BE2C (cell line): ENCODE measurements around the gene KCNJ5.

Experiments
- DNase-seq: peaks from one replicate; pipeline ENCODE4 v3.0.0-alpha.2; 2020
- H3K27me3 ChIP-seq: fragments of 250-450 bp; sonication (Bioruptor Pico); 2 replicates; pipeline ENCODE4 v1.5.1; 2020; ENCODE audit warnings: mild to moderate bottlenecking
- H3K36me3 ChIP-seq: fragments of 250-450 bp; sonication (Bioruptor Pico); 2 replicates; pipeline ENCODE4 v1.5.1; 2020; ENCODE audit warnings: mild to moderate bottlenecking
- H3K4me1 ChIP-seq: fragments of 250-450 bp; sonication (Bioruptor Pico); 2 replicates; pipeline ENCODE4 v1.5.1; 2020
- H3K4me3 ChIP-seq: 2 replicates; pipeline ENCODE4 v1.5.1; 2011; ENCODE audit warnings: low read depth, low read length
- H3K9me3 ChIP-seq: fragments of 250-450 bp; sonication (Bioruptor Pico); 2 replicates; pipeline ENCODE4 v1.5.1; 2020
- TF ChIP-seq, protein P1 (sequence below): IDR thresholded peaks from 2 replicates; pipeline ENCODE4 v1.5.1; 2012; ENCODE audit warnings: mild to moderate bottlenecking, low read depth, low read length

Gene KCNJ5

GRCh38 chr11:128940156-128940555 lies 49.0 kb downstream of the KCNJ5 start:
- DNase-seq = no peak
- no peaks in the 10 kb centered on the region for H3K9me3 ChIP-seq
- no peaks in the 10 kb centered on the region for H3K27me3 ChIP-seq
- no peak overlapping the region for H3K4me3 ChIP-seq
- TF ChIP-seq, protein P1, sequence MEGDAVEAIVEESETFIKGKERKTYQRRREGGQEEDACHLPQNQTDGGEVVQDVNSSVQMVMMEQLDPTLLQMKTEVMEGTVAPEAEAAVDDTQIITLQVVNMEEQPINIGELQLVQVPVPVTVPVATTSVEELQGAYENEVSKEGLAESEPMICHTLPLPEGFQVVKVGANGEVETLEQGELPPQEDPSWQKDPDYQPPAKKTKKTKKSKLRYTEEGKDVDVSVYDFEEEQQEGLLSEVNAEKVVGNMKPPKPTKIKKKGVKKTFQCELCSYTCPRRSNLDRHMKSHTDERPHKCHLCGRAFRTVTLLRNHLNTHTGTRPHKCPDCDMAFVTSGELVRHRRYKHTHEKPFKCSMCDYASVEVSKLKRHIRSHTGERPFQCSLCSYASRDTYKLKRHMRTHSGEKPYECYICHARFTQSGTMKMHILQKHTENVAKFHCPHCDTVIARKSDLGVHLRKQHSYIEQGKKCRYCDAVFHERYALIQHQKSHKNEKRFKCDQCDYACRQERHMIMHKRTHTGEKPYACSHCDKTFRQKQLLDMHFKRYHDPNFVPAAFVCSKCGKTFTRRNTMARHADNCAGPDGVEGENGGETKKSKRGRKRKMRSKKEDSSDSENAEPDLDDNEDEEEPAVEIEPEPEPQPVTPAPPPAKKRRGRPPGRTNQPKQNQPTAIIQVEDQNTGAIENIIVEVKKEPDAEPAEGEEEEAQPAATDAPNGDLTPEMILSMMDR = no peak
- no peaks in the 10 kb centered on the region for H3K36me3 ChIP-seq
- no peaks in the 10 kb centered on the region for H3K4me1 ChIP-seq

DNA sequence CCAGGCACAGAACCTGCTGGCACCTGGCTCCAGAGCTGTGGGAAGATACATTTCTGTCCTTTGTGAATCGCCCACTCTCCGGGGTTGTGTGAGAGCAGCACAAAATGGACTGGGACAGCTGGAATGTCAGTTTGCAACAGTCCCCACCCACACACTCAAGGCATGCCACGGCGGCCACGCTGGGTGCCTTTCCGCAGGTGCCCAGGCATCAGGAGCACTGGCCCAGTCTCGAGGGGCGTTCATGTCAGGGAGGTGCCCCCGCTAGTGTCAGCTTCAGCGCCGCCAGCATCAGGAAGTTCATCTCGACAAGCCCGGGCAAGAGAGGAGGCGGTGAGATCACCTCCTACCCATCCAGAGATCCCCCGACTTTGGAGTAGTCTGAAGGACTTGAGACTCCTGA lies 49.4 kb downstream of the KCNJ5 start:
- Histone ChIP-seq H3K27me3 (no peaks in the 10 kb centered on the region), H3K36me3 (no peaks in the 10 kb centered on the region), H3K4me1 (no peaks in the 10 kb centered on the region), H3K4me3 (no peak overlapping the region), H3K9me3 (no peaks in the 10 kb centered on the region)
- TF ChIP-seq, protein P1 = no peak
- DNase-seq = no peak

DNA sequence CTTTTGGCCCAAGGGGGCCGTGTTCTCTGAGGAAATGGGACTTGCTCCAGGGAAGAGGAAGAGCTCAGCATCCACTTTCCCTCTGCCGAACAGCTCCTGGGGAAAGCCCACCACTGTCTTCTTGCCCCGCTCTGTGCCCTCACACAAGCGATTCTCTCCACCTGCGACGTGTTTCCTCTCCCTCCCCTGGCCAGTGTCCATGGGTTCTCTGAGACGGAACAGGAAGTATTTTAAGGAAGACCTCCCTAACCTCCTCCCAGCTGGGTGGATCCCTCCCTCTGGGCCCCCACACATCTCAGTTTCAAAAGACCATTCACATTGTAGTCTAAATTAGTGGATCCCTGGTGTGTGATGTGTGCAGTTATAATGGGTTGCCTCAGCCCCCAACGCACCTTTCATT lies 50.0 kb downstream of the KCNJ5 start:
- Histone ChIP-seq H3K4me1 (no peaks in the 10 kb centered on the region), H3K27me3 (no peaks in the 10 kb centered on the region), H3K36me3 (no peaks in the 10 kb centered on the region), H3K9me3 (no peaks in the 10 kb centered on the region), H3K4me3 (no peak overlapping the region)
- DNase-seq = no peak
- TF ChIP-seq, protein P1 = no peak

- no peaks in the 10 kb centered on the region for H3K9me3 ChIP-seq
- no peak for DNase-seq
- H3K4me1 ChIP-seq = no peaks in the 10 kb centered on the region
- no peaks in the 10 kb centered on the region for H3K27me3 ChIP-seq
- TF ChIP-seq, protein P1 = no peak
- no peaks in the 10 kb centered on the region for H3K36me3 ChIP-seq
- H3K4me3 ChIP-seq = no peak overlapping the region
Measured at GRCh38 chr11:128941573-128942271, 50.6 kb downstream of the KCNJ5 start.

GRCh38 chr11:128942272-128942612 lies 51.1 kb downstream of the KCNJ5 start:
- Histone ChIP-seq H3K9me3 (no peaks in the 10 kb centered on the region), H3K27me3 (no peaks in the 10 kb centered on the region), H3K4me1 (no peaks in the 10 kb centered on the region), H3K4me3 (no peak overlapping the region), H3K36me3 (no peaks in the 10 kb centered on the region)
- no peak for DNase-seq
- TF ChIP-seq, protein P1 = no peak

DNA sequence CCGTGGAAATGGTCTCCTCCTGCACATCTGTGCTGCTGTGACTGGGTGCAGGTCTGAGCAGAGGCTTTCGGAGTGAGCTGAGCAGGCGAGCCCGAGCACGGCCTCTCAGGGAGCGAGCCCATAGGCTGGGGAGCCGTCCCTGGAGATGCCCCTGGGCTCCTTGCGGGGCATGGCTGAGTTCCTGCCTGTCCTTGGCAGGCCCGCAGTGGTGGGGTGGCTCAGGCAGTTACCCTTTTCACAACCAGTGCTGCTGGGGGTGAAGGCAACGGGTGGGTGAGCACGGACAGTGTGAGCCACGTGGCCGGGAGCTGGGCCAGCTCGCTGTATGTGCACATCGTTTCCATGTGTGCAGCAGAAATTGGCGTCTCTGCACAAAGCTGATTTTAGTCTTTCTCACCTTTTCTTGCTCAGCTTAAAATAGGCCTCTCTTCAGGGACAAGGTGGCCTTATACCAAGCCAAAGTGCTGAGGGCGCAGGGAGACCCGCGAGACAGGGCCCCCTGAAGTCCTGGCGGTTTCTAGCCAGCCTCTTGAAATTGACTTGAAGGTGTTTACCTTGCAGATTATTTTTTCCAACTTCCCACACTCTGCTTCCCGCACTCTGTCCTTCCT lies 51.8 kb downstream of the KCNJ5 start, which contains the start of gene TP53AIP1:
TP53AIP1 (minus strand) TSS at position 55 of the 611 bp plus-strand sequence. CDS start 5,053 bp downstream, outside the sequence.
- Histone ChIP-seq H3K4me3 (no peak within 1 kb of the TSS), H3K9me3 (no peaks in the 10 kb centered on the region), H3K4me1 (no peaks in the 10 kb centered on the region), H3K27me3 (no peaks in the 10 kb centered on the region), H3K36me3 (no peaks in the 10 kb centered on the region)
- TF ChIP-seq, protein P1 = no peak
- DNase-seq = no peak
